Measurements from ENCODE around the gene NHERF2. TPM values are rescaled to one million over a fixed set of nuclear protein-coding genes. Genes with fewer than 3 reads are reported as not detected.
"Not testable (repeated sequence)": the region's sequence is repeated elsewhere in the genome, so short reads cannot be mapped to it uniquely, and the experiment has no call there.

Gene NHERF2
- polyA plus RNA-seq, 3 donors from 2014 or later: 0.54 to 1.4 TPM; not detected in 1

DNA sequence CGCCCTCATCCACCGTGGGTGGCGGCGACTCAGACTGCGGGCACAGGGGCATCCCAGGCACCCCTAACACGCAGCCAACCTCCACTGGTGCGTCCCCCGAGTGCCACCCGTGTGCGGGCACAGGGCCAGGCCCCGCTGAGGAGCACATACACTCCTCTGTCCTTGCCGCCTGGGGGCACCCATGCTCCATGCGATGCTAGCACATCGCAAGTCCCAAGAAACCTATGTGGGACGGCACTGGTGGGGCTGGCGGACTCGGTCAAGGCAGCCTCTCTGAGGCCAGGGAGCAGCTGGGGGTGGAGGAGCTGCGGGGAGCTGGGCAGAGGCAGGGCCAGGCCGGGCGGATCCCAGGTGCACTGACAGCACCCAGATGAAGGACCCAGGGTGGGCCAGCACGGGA is 21.1 kb upstream of the NHERF2 start:
- Mint-ChIP-seq H3K27ac (peak overlapping the region in 2 of 6 donors; percentile 27 to 78), H3K9me3 (no peaks in the 10 kb centered on the region), H3K4me1 (peaks cover 31 to 37% of the 10 kb centered on the region in 2 donors), H3K36me3 (no peaks in the 10 kb centered on the region), H3K4me3 (no peak overlapping the region), H3K27me3 (ENCODE audit: low read depth in 3 of 3) (peaks cover 0 to 3% (median 0%) of the 10 kb centered on the region in 3 donors)
- DNase-seq: no peak

DNA sequence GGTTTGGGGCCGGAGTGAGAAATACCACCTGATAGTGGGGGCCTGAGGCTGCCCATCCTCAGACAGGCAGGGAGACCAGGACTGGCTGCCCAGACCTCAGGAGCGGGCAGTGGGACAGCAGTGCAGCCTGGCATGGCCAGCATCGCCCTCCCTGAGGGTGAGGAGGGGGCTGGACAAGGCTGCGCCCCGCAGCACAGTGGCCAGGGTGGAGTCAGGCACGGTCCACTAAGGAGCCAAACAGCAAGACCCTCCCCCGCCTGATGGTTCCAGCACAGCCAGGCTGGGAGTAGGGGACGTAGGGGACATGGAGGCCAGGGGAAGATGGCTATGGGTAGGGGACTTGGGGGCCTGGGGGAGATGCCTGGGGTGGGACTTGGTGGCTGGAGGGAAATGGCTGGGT is 20.4 kb upstream of the NHERF2 start:
- Mint-ChIP-seq H3K36me3 (no peaks in the 10 kb centered on the region), H3K9me3 (no peaks in the 10 kb centered on the region), H3K4me3 (peak overlapping the region in 1 of 5 donors; percentile 17), H3K27ac (peak overlapping the region in 5 of 6 donors; percentile 27 to 79 (median 57)), H3K27me3 (ENCODE audit: low read depth in 3 of 3) (peaks cover 0 to 3% (median 0%) of the 10 kb centered on the region in 3 donors), H3K4me1 (peaks cover 31 to 37% of the 10 kb centered on the region in 2 donors)
- no peak for DNase-seq

DNA sequence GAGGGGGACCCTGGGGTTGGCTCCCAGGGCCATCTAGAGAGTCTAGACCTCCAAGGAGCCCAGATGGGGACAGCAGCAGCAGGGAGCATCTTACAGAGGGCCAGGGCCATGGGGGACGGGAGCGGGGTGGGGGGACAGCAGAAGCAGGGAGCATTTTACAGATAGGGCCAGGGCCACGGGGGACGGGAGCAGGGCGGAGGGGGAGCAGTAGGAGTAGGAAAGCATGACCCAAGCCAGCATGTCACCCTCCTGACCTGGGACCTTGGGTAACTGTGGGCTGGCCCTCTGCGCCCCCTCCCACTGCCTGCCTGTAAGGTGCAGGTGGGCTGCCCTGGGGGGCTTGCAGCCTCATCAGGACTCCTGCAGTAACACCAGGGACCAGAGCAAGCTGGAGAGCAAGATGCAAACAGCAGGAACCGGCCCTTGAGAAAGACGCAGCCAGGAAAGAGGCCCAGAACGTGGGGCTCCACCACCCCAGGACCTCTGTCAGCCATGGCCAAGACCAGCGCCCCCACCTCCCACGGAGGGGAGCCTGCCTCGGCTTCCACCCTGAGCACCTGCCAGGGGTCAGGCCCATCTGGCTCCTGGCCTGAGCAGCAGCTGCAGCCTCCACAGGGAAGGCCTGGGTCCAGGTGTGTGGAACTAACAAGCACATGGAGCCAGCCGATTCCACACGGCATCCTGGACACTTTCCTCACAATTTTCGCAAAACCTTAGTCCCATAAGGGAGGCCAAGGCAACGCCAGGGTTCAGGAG is 19.4 kb upstream of the NHERF2 start:
- Mint-ChIP-seq H3K36me3 (no peaks in the 10 kb centered on the region), H3K9me3 (no peaks in the 10 kb centered on the region), H3K4me1 (peaks cover 31 to 37% of the 10 kb centered on the region in 2 donors), H3K27me3 (ENCODE audit: low read depth in 3 of 3) (peaks cover 0 to 4% (median 0%) of the 10 kb centered on the region in 3 donors), H3K4me3 (peak overlapping the region; percentile 80 to 87 (median 83)), H3K27ac (peak overlapping the region in 5 of 6 donors; percentile 68 to 95 (median 89))
- no peak for DNase-seq

DNA sequence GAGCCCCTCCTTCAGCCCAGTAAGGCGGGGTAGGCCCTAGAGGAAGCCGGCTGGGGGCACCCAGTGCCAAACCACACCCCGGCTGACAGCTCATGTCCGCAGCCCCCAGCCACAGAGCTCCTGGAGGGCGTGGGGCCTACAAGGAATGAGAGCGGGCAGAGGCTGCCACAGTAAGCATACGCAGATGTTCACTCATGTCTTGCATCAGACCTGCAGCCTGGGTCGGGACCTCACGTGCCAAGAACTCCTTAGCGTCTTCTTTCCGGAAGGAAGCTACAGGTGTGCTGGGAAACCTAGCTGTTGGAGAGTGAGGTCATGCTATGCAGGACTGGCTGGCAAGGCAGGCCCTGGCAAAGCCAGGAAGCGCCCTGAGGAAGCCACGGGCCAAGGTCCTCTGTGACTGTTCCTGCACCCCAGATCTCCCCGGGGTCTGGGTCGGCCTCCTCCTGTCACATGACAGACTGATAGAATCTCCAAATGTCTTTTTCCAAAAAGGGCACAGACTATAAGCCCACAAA is 18.6 kb upstream of the NHERF2 start:
- H3K4me1 Mint-ChIP-seq: peaks cover 31 to 35% of the 10 kb centered on the region in 2 donors
- H3K27ac Mint-ChIP-seq: peak overlapping the region; percentile 80 to 95 (median 87)
- H3K9me3 Mint-ChIP-seq: no peaks in the 10 kb centered on the region
- H3K27me3 Mint-ChIP-seq (ENCODE audit: low read depth in 3 of 3): peaks cover 0 to 4% (median 0%) of the 10 kb centered on the region in 3 donors
- DNase-seq: no peak
- no peaks in the 10 kb centered on the region for H3K36me3 Mint-ChIP-seq
- H3K4me3 Mint-ChIP-seq: peak overlapping the region; percentile 80 to 87 (median 83)

DNA sequence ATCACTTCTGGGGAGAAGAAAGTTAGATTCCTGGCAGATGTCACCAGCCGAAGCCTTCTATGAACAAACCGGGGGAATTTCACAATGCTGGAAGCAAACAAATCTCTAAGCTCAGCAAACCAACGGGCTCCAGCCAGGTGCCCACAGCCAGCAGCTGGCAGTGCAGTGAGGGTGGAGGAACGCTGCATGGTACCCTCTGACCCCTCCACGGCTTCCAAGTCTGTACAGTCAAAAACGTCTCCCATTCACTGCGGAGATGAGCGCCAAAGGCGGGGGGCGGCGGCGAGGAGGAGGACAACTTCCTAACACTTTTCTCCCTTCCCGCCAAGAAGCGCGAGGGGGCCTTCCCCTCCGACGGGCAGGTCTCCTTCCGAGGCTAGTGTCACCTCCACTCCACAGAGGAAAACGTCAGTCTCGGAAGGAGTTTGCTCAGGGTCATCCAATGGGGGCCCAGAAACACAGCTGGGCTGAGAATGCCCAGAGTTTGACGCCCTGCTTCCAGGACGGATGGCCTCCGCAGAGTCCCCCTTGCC is 18.0 kb upstream of the NHERF2 start:
- Mint-ChIP-seq H3K4me3 (peak overlapping the region; percentile 80 to 87 (median 83)), H3K27ac (peak overlapping the region; percentile 80 to 95 (median 87)), H3K4me1 (peaks cover 31 to 35% of the 10 kb centered on the region in 2 donors), H3K27me3 (ENCODE audit: low read depth in 3 of 3) (peaks cover 0 to 4% (median 0%) of the 10 kb centered on the region in 3 donors), H3K9me3 (no peaks in the 10 kb centered on the region), H3K36me3 (no peaks in the 10 kb centered on the region)
- DNase-seq: no peak

DNA sequence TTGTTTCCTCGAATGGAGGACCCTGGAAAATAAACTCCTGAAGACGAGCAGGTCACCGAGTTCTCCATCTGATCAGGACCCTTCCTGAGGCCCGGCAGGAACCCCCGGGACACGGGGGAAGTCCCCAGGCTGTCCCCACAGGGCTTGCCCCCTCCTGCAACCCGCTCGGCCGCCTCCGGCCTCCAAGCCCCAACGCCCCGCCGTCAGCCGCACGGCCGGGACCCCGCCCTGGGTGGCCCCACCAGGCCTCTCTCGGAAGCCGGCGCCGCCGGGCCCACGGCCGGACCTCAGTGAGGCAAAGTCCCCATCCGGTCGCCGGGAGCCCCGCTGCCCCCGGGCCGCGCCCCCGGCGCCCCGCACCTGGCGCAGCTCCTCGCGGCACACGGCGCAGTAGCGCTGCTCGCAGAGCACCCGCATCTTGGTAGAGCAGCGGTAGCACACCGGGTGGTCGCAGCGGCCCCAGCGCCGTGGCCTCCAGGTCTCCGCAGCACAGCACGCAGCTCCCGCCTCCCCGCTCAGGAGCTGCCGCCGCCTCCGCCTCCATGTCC is 17.5 kb upstream of the NHERF2 start:
- H3K4me3 Mint-ChIP-seq: peak overlapping the region; percentile 80 to 87 (median 83)
- peak overlapping the region; percentile 80 to 98 (median 88) for H3K27ac Mint-ChIP-seq
- peaks cover 31 to 32% of the 10 kb centered on the region in 2 donors for H3K4me1 Mint-ChIP-seq
- H3K36me3 Mint-ChIP-seq: no peaks in the 10 kb centered on the region
- H3K27me3 Mint-ChIP-seq (ENCODE audit: low read depth in 3 of 3): peaks cover 0 to 4% (median 0%) of the 10 kb centered on the region in 3 donors
- DNase-seq: no peak
- H3K9me3 Mint-ChIP-seq: no peaks in the 10 kb centered on the region

DNA sequence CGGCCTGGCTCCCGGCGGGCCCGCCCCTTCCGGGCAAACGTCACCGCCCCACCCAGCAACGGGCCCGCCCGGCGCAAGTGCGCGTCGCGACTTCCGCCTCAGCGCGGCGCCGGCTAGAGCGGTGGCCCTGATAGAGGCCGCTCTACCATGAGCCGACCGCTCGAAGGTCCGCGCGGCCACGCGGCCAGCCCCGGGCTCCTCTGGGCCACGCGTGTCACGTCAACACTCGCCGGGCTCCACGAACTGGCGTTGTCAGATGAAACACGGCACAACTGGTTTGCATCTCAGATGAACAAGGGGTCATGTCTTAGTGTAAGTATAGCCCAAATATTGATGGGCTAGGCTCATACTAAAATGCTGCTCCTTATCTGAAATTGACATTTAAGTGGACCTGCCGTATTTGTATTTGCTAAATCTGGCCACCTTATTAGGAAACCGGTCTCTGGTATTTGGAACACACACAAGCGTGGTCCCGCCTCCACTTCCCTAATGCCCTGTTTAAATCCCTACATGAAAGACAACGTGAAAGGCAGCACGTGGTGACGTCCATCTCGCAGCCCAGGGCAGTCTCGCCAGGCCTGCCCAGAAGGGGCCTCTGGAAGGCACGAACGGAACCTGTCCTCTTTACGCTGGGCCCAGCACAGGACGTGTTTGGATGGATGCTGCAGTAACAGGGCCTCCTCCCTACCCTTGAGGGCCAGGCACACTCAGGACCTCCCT is 16.8 kb upstream of the NHERF2 start, which contains the start of gene ZNF598:
Gene ZNF598, minus strand, starts transcription at position 31 of the 720 bp plus-strand sequence.
- Mint-ChIP-seq H3K36me3 (no peaks in the 10 kb centered on the region), H3K9me3 (no peaks in the 10 kb centered on the region), H3K27me3 (ENCODE audit: low read depth in 3 of 3) (peaks cover 0 to 4% (median 0%) of the 10 kb centered on the region in 3 donors), H3K27ac (peak within 1 kb of the TSS; percentile 92 to 98 (median 96)), H3K4me3 (peak within 1 kb of the TSS; percentile 89 to 92 (median 91)), H3K4me1 (peaks cover 31 to 32% of the 10 kb centered on the region in 2 donors)
- DNase-seq: peak; percentile 81 to 84 (median 84)

DNA sequence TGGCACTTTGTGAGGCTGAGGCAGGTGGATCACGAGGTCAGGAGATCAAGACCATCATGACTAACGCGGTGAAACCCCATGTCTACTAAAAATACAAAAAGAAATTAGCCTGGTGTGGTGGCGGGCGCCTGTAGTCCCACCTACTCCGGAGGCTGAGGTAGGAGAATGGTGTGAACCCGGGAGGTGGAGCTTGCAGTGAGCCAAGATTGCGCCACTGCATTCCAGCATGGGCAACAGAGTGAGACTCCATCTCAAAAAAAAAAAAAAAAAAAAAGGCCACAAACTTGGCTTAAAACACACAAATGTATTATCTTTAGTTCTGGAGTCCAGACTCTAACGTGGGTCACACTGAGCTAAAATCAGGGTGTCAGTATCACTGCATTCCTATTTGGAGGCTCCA is 15.0 kb upstream of the NHERF2 start:
- H3K27me3 Mint-ChIP-seq (ENCODE audit: low read depth in 3 of 3); DNase-seq; H3K36me3 Mint-ChIP-seq; H3K4me3 Mint-ChIP-seq; H3K9me3 Mint-ChIP-seq; H3K27ac Mint-ChIP-seq: not testable (repeated sequence)
- H3K4me1 Mint-ChIP-seq: peaks cover 27% of the 10 kb centered on the region in 2 donors

DNA sequence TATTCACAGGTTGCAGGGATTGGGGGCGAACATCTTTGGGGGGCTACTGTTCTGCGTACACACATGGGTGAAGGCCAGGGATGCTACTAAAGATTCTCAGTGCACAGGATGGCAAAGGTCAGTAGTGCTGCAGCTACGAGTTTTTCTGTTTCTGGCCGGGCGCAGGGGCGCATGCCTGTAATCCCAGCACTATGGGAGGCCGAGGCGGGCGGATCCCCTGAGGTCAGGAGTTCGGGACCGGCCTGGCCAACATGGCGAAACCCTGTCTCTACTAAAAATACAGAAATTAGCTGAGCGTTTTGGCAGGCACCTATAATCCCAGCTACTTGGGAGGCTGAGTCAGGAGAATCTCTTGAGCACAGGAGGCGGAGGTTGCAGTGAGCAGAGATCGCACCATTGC is 13.2 kb upstream of the NHERF2 start:
- Mint-ChIP-seq H3K27me3 (ENCODE audit: low read depth in 3 of 3) (peaks cover 0 to 7% (median 2%) of the 10 kb centered on the region in 3 donors), H3K36me3 (no peaks in the 10 kb centered on the region), H3K4me1 (peaks cover 12 to 13% of the 10 kb centered on the region in 2 donors), H3K4me3 (no peak overlapping the region), H3K27ac (no peak overlapping the region), H3K9me3 (no peaks in the 10 kb centered on the region)
- DNase-seq: no peak

DNA sequence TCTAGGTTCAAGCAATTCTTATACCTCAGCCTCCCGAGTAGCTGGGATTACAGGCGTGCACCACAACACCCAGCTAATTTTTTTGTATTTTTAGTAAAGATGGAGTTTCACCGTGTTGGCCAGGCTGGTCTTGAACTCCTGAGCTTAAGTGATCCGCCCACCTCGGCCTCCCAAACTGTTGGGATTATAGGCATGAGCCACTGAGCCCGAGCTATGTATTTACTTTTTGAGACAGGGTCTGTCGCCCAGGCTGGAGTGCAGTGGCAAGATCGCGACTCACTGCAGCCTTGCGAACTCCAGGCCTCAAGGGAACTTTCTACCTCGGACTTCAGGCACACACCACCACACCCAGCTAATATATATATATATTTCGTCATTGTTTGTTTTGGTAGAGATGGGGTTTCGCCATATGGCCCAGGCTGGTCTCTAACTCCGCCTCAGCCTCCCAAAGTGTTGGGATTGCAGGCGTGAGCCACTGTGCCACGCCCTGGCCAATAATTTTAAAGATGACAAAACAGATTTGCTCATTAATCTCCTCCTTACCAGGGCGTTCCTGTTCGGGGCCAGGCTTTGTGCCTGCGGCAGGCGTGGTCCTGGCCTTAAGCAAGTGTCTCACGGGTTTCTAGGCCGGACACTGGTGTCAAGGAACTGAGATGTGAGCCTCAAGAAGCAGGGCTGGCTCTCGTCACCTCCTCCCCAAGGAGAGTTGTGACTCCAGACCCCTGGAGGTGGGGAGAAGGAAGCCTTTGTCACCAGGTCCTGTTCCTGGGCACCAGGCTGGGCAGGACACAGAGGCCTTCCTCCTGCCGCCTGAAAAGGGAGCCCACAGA is 11.4 kb upstream of the NHERF2 start:
- no peak overlapping the region for H3K4me3 Mint-ChIP-seq
- peaks cover 1 to 2% of the 10 kb centered on the region in 2 donors for H3K4me1 Mint-ChIP-seq
- DNase-seq: no peak
- peaks cover 3 to 7% (median 4%) of the 10 kb centered on the region in 3 donors for H3K27me3 Mint-ChIP-seq (ENCODE audit: low read depth in 3 of 3)
- H3K27ac Mint-ChIP-seq: no peak overlapping the region
- H3K9me3 Mint-ChIP-seq: no peaks in the 10 kb centered on the region
- no peaks in the 10 kb centered on the region for H3K36me3 Mint-ChIP-seq

DNA sequence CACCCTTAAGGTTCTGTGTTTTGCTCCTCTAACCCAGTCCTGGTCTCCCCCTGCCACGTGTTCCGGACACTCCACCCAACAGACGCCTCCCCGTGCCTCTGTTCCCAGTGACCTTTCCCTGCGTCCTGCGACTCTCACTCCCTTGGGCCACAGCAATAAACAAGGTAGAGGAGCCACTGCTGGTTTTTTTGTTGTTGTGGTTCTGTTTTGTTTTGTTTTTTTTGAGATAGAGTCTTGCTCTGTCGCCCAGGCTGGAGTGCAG is 10.8 kb upstream of the NHERF2 start:
- H3K4me1 Mint-ChIP-seq: no peaks in the 10 kb centered on the region
- no peak overlapping the region for H3K4me3 Mint-ChIP-seq
- no peak for DNase-seq
- H3K36me3 Mint-ChIP-seq: no peaks in the 10 kb centered on the region
- peaks cover 3 to 7% (median 6%) of the 10 kb centered on the region in 3 donors for H3K27me3 Mint-ChIP-seq (ENCODE audit: low read depth in 3 of 3)
- no peak overlapping the region for H3K27ac Mint-ChIP-seq
- no peaks in the 10 kb centered on the region for H3K9me3 Mint-ChIP-seq

DNA sequence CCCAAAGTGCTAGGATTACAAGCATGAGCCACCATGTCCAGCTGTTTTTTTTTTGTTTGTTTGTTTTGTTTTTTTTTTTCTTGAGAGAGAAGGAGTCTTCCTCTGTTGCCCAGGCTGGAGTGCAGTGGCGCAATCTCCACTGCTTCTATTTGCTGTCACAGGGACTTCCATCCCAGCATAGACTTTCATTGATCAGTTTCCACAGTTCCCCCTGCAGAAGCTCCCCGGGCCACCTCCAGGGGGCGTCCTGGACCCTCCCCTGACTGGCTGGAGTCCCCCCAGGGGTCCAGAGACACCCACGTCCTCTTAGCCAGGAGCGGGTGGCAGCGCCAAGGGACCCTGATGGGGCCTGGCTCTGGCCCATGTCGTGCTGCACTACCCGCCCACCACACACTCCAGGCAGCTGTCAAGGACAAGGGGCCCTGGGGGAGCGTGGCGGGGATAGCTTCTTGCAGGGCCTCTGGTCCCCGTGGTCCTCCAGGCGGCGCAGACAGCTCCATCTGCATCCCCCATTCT is 10.2 kb upstream of the NHERF2 start:
- H3K27me3 Mint-ChIP-seq (ENCODE audit: low read depth in 3 of 3): peaks cover 5 to 7% (median 6%) of the 10 kb centered on the region in 3 donors
- no peak overlapping the region for H3K4me3 Mint-ChIP-seq
- no peaks in the 10 kb centered on the region for H3K36me3 Mint-ChIP-seq
- H3K27ac Mint-ChIP-seq: no peak overlapping the region
- no peak for DNase-seq
- H3K9me3 Mint-ChIP-seq: no peaks in the 10 kb centered on the region
- no peaks in the 10 kb centered on the region for H3K4me1 Mint-ChIP-seq

DNA sequence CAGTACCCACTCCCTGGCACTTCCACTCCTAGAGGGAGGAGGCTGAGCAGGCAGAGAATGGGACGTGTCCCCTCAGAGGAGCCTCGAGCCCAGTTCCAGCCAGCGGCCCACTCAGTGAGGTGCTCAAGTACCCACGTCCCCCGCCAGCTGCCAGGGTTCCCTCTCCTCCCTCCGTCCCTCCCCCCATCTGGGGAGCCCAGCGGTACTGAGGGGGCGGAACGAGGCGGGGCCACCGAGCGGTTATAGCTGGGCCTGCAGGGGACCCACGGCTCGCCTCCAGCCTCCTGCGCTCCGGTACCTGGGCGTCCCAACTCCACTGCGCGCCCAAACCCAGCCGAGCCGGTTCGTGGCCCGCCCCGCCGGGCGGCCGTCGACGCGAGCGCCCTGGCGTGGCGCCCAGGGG is 7.2 kb upstream of the NHERF2 start, which contains the start of gene NPW:
Gene NPW, plus strand, starts transcription at position 268 of the 403 bp plus-strand sequence.
- Mint-ChIP-seq H3K4me3 (no peak within 1 kb of the TSS), H3K4me1 (peaks cover 13 to 15% of the 10 kb centered on the region in 2 donors), H3K27me3 (ENCODE audit: low read depth in 3 of 3) (peaks cover 10 to 13% (median 11%) of the 10 kb centered on the region in 3 donors), H3K9me3 (no peaks in the 10 kb centered on the region), H3K36me3 (no peaks in the 10 kb centered on the region), H3K27ac (no peak within 1 kb of the TSS)
- DNase-seq: no peak
